GM21825 (cell line): ENCODE data around the gene COL19A1.
"Not testable (repeated sequence)": the region's sequence is repeated elsewhere in the genome, so short reads cannot be mapped to it uniquely, and the experiment has no call there.

Source experiments
- ATAC-seq: cut with Tn5 transposase; IDR thresholded peaks from one replicate; pipeline ENCODE4 v1.9.1; 2021; ENCODE audit warnings: mild to moderate bottlenecking, moderate library complexity; ENCODE audit not compliant: unreplicated experiment

The COL19A1 gene

GRCh38 chr6:69865126-69865525 is 1.2 kb upstream of the COL19A1 start:
- ATAC-seq = no peak

GRCh38 chr6:69866770-69867638 is 648 bp downstream of the COL19A1 start:
- ATAC-seq = peak; percentile 59

DNA sequence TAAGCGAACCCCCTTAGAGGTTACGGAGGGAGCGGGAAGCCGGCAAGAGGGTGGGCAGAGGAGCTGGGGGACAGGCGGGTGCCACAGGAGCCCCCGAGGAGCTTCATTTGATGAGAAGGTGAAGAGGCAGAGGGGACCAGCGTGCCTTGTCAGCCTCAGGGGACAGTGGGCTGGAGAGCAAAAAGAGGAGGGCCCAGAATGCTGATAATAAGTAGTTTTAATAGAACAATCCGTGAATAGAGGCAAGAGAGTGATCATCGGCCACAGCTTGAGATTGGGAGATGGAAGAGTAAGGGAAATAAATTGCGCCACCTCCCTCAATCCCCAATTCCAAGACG is 1.3 kb downstream of the COL19A1 start:
- no peak for ATAC-seq

GRCh38 chr6:69868252-69868804 is 2.0 kb downstream of the COL19A1 start:
- no peak for ATAC-seq

DNA sequence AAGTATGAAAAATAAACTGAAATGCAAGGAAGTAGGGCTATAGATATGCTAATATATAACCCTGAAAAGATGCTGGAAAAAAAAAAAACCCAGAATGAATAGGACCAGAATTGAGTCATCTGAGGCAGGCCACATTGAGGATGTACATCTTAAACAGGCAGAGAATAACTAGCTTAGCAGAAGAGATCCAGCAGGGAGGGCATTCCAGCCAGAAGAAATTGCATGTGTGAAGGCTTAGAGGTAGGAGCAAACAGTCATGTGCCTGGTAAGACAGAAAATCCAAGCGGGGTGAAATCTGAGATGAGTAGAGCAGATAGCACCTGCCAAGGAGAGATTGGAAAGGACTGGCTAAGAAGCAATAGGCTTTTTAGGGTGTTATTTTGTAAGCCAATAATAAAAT is 2.6 kb downstream of the COL19A1 start:
- ATAC-seq = no peak

DNA sequence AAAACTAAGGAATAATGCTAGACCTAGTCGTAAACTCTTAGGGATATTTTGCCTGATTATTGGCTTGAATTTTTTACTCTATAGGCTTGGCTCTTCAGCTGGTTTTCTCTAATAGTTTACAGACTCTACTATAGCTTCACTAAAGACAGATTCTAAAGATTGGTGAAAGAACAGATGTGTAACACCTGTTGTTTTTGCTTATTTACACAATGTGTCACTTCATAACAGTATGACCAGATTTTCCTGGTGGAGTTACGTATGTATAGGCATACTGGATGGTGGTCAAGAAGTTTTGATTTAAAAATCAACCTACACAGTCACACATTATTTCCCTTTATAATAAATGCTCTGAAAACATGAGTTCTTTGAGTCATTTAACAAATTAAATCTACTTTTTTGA is 4.8 kb downstream of the COL19A1 start:
- ATAC-seq = no peak

DNA sequence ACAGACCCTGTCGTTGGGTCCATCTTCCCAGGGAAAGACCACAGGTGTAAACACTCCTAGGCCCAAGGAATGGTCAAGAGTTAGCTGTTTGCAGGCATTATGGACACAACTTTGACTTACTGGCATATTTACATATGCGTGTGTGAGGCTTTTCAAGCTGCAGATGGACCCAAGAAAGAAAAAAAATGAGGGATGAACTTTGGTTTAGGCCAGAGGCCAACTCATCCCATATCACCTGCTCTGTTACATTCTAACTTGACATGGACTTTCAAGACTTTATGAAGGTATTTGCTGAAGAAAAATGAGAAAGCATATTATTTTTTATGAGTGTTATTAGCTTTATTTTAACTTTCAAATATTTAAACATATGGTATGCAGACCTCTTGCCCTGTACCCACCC is 6.9 kb downstream of the COL19A1 start:
- ATAC-seq = no peak

GRCh38 chr6:69875715-69876114 is 9.4 kb downstream of the COL19A1 start:
- ATAC-seq = no peak

GRCh38 chr6:69878795-69879194 is 12.4 kb downstream of the COL19A1 start:
- no peak for ATAC-seq

- peak; percentile 35 for ATAC-seq
Measured at GRCh38 chr6:69880601-69881000, 14.2 kb downstream of the COL19A1 start.

DNA sequence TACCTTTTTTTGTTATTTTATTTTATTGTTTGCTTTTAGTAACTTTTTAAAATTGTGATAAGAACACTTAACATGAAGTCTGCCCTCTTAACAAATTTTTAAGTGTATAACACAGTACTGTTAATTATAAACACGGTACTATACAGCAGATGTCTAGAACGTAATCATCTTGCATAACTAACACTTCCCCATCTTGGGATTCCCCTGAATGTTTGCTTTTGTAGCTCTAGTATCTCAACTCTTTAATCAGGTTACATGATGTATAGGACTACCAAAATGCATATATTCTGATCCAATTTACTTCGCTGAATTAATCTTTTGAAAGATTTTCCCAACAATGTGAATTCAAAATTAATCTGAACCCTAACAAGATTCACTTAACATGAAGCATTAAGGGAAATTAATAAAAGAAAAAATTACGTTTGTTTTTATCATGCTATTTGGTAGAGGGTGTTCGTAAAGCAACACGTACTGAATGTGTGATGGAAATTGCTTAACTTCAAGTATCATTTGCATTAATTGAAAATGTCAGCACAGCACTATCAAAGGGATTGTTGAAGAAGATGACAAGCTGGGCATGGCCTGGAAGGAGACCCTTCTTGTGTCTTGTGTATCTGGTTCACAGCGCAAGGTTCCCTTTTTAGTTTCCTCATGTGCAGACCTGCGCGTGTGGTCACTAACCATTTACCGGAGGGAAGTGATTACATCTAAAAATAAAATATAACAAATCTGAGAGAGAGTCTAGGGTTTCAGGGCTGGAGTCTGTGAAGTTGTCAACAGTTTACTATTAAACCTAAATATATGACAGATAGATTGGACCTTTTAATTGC is 15.2 kb downstream of the COL19A1 start:
- peak; percentile 84 for ATAC-seq

GRCh38 chr6:69883551-69883950 is 17.2 kb downstream of the COL19A1 start:
- no peak for ATAC-seq

DNA sequence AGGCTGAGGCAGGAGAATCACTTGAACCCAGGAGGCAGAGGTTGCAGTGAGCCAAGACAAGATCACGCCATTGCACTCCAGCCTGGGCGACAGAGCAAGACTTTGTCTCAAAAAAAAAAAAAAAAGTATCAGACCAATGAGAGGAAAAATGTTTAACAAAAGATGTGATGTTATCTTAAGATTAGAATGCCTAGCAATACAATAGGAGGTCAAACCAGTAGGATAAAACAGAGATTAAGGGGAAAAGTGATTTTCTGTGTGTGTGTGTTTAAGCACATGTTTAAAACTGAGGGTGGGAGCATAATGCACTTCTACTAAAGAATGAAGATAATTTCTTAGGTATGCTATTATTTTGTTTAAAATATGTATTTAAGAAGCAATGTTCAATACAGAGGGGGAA is 17.9 kb downstream of the COL19A1 start:
- ATAC-seq = no peak

GRCh38 chr6:69887026-69887425 is 20.7 kb downstream of the COL19A1 start:
- ATAC-seq = peak; percentile 40

DNA sequence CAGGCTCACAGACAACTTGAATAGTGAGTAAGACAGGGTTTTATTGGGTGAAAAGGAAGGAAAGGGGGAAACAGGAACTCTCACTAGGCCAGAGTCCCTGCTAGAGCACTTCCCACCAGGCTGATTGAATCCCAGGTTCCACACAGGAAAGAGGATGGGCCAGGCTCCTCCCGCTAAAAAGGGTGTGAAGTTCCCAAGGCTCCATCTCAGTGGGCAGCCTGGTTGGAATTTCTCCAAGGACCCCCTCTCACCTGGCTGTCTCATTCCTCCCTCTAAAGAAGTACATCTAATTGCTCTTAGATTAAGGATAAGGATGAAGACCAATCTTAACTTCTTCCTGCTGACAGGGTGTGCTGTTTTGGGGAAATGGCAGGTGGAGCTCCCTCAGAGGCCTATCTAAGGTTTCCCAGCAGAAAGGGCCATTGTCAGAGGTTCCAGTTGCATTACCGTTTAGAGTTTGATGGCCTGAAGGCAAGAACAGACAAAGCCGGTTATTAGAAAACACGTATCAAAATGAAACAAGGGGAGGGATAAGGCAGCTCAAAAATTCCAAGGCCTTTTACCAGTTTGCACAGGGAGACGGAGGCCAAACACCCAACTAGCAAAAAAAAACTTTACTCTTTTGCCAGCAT is 21.5 kb downstream of the COL19A1 start:
- no peak for ATAC-seq

GRCh38 chr6:69888482-69889233 is 22.3 kb downstream of the COL19A1 start:
- ATAC-seq = no peak

DNA sequence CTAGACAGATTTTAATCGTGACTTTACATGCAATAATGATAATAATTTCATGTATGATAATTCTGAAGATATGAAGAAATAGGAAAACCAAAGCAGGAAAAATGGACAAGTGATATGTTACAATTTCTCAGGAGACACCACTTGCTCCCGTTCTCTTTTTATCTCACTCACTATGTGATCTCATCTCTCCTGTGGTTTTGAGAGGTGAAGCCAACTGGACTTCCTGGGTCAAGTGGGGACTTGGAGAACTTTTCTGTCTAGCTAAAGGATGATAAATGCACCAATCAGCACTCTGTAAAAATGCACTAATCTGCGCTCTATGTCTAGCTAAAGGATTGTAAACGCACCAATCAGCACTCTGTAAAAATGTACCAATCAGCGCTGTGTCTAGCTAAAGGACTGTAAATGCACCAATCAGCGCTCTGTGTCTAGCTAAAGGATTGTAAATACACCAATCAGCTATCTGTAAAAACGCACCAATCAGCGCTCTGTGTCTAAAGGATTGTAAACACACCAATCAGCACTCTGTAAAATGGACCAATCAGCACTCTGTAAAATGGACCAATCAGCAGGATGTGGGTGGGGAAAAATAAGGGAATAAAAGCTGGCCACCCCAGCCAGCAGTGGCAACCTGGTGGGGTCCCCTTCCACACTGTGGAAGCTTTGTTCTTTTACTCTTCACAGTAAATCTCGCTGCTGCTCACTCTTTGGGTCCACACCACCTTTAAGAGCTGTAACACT is 23.0 kb downstream of the COL19A1 start:
- ATAC-seq = not testable (repeated sequence)

GRCh38 chr6:69892561-69892960 is 26.2 kb downstream of the COL19A1 start:
- ATAC-seq = not testable (repeated sequence)

GRCh38 chr6:69893266-69893665 is 26.9 kb downstream of the COL19A1 start:
- not testable (repeated sequence) for ATAC-seq
